SK-N-SH treated with all-trans-retinoic acid at 6 μM for 48 hours (cell line): ENCODE data around the gene TM6SF1.

Experiments used
- ATAC-seq: fragments of 200-7000 bp; cut with Tn5 transposase; 3 replicates; pipeline ENCODE4 v1.9.1; 2020; ENCODE audit warnings: mild to moderate bottlenecking, moderate library complexity
- ARNTL ChIP-seq: fragments of 450-650 bp; formaldehyde crosslinking; IDR thresholded peaks from 2 replicates; pipeline ENCODE4 v1.5.0; 2020; ENCODE audit warnings: low read depth, mild to moderate bottlenecking, moderate library complexity, borderline replicate concordance
- BACH2 ChIP-seq: fragments of 250-450 bp; sonication (Bioruptor Pico); IDR thresholded peaks from 2 replicates; pipeline ENCODE4 v1.9.0; 2021; ENCODE audit warnings: mild to moderate bottlenecking, borderline replicate concordance
- CSDC2 ChIP-seq: fragments of 250-450 bp; sonication (Bioruptor Pico); IDR thresholded peaks from 2 replicates; pipeline ENCODE4 v1.5.0; 2020; ENCODE audit warnings: mild to moderate bottlenecking, moderate library complexity
- ESRRG ChIP-seq: fragments of 250-450 bp; sonication (Bioruptor Pico); IDR thresholded peaks from 2 replicates; pipeline ENCODE4 v1.6.1; 2021; ENCODE audit warnings: mild to moderate bottlenecking
- GLIS3 ChIP-seq: fragments of 250-450 bp; sonication (Bioruptor Pico); IDR thresholded peaks from 2 replicates; pipeline ENCODE4 v1.5.0; 2020; ENCODE audit warnings: mild to moderate bottlenecking, moderate library complexity
- ISL1 ChIP-seq: fragments of 250-450 bp; sonication (Bioruptor Pico); IDR thresholded peaks from 2 replicates; pipeline ENCODE4 v2.1.2; 2022; ENCODE audit warnings: mild to moderate bottlenecking, moderate library complexity
- OSR1 ChIP-seq: fragments of 250-450 bp; sonication (Bioruptor Pico); IDR thresholded peaks from 2 replicates; pipeline ENCODE4 v1.8.0; 2022; ENCODE audit warnings: moderate library complexity, mild to moderate bottlenecking, inconsistent platforms
- PPARA ChIP-seq: fragments of 250-450 bp; sonication (Bioruptor Pico); IDR thresholded peaks from 2 replicates; pipeline ENCODE4 v1.5.0; 2020; ENCODE audit warnings: mild to moderate bottlenecking, borderline replicate concordance
- RARB ChIP-seq: fragments of 250-450 bp; sonication (Bioruptor Pico); IDR thresholded peaks from 2 replicates; pipeline ENCODE4 v1.8.0; 2021; ENCODE audit warnings: mild to moderate bottlenecking, moderate library complexity
- TCF4 ChIP-seq: fragments of 250-450 bp; sonication (Bioruptor Pico); IDR thresholded peaks from 2 replicates; pipeline ENCODE4 v1.8.0; 2021; ENCODE audit warnings: mild to moderate bottlenecking, moderate library complexity, borderline replicate concordance
- ZFP3 ChIP-seq: fragments of 250-450 bp; sonication (Bioruptor Pico); IDR thresholded peaks from 2 replicates; pipeline ENCODE4 v1.5.0; 2020; ENCODE audit warnings: mild to moderate bottlenecking, moderate library complexity
- ZFP30 ChIP-seq: fragments of 450-650 bp; formaldehyde crosslinking; IDR thresholded peaks from 2 replicates; pipeline ENCODE4 v1.5.0; 2022; ENCODE audit warnings: mild to moderate bottlenecking, moderate library complexity
- ZNF565 ChIP-seq: fragments of 450-650 bp; formaldehyde crosslinking; conservative IDR thresholded peaks from 2 replicates; pipeline ENCODE4 v1.5.0; 2020; ENCODE audit warnings: low read depth, mild to moderate bottlenecking, moderate library complexity
- ZNF70 ChIP-seq: fragments of 450-650 bp; formaldehyde crosslinking; IDR thresholded peaks from 2 replicates; pipeline ENCODE4 v1.5.0; 2020; ENCODE audit warnings: mild to moderate bottlenecking, moderate library complexity
- ZNF8 ChIP-seq: fragments of 450-650 bp; formaldehyde crosslinking; IDR thresholded peaks from 2 replicates; pipeline ENCODE4 v1.5.0; 2020; ENCODE audit warnings: mild to moderate bottlenecking, moderate library complexity
- TF ChIP-seq, protein P1 (sequence below): fragments of 250-450 bp; sonication (Bioruptor Pico); IDR thresholded peaks from 2 replicates; pipeline ENCODE4 v1.5.0; 2020; ENCODE audit warnings: mild to moderate bottlenecking, moderate library complexity
- TF ChIP-seq, protein P2 (sequence below): fragments of 250-450 bp; sonication (Bioruptor Pico); IDR thresholded peaks from 2 replicates; pipeline ENCODE4 v1.8.0; 2020; ENCODE audit warnings: mild to moderate bottlenecking, moderate library complexity, borderline replicate concordance
- TF ChIP-seq, protein P3 (sequence below): fragments of 250-450 bp; sonication (Bioruptor Pico); IDR thresholded peaks from 2 replicates; pipeline ENCODE4 v1.5.1; 2020; ENCODE audit warnings: low read depth, mild to moderate bottlenecking, moderate library complexity
- TF ChIP-seq, protein P4 (sequence below): fragments of 250-450 bp; sonication (Bioruptor Pico); IDR thresholded peaks from 2 replicates; pipeline ENCODE4 v1.5.1; 2021; ENCODE audit warnings: mild to moderate bottlenecking, moderate library complexity
- TF ChIP-seq, protein P5 (sequence below): fragments of 250-450 bp; sonication (Bioruptor Pico); IDR thresholded peaks from 2 replicates; pipeline ENCODE4 v1.8.0; 2021; ENCODE audit warnings: low read depth, mild to moderate bottlenecking, moderate library complexity, borderline replicate concordance

TM6SF1 gene

DNA sequence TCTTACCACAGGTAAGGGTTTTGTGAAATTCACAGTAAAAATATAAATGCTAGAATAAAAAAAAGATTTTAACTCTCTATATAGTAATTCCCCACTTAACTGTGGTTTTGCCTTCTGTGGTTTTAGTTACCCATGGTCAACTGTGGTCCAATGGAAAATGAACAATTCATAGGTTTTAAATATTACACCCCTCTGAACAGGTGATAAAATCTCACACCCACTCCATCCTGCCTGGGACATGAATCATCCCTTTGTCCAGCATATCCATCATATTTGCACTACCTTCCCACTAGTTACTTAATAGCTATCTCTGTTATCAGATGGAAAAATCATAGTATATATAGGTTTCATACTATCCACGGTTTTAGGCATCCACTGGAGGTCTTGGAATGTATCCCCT, 50.9 kb downstream of the TM6SF1 start (continued):
- TF ChIP-seq, protein P1, sequence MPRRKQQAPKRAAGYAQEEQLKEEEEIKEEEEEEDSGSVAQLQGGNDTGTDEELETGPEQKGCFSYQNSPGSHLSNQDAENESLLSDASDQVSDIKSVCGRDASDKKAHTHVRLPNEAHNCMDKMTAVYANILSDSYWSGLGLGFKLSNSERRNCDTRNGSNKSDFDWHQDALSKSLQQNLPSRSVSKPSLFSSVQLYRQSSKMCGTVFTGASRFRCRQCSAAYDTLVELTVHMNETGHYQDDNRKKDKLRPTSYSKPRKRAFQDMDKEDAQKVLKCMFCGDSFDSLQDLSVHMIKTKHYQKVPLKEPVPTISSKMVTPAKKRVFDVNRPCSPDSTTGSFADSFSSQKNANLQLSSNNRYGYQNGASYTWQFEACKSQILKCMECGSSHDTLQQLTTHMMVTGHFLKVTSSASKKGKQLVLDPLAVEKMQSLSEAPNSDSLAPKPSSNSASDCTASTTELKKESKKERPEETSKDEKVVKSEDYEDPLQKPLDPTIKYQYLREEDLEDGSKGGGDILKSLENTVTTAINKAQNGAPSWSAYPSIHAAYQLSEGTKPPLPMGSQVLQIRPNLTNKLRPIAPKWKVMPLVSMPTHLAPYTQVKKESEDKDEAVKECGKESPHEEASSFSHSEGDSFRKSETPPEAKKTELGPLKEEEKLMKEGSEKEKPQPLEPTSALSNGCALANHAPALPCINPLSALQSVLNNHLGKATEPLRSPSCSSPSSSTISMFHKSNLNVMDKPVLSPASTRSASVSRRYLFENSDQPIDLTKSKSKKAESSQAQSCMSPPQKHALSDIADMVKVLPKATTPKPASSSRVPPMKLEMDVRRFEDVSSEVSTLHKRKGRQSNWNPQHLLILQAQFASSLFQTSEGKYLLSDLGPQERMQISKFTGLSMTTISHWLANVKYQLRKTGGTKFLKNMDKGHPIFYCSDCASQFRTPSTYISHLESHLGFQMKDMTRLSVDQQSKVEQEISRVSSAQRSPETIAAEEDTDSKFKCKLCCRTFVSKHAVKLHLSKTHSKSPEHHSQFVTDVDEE (CRISPR knock-in tag): no peak
- no peak for TF ChIP-seq ZFP30 (CRISPR knock-in tag)
- TF ChIP-seq, all 23 proteins: peak for 0

DNA sequence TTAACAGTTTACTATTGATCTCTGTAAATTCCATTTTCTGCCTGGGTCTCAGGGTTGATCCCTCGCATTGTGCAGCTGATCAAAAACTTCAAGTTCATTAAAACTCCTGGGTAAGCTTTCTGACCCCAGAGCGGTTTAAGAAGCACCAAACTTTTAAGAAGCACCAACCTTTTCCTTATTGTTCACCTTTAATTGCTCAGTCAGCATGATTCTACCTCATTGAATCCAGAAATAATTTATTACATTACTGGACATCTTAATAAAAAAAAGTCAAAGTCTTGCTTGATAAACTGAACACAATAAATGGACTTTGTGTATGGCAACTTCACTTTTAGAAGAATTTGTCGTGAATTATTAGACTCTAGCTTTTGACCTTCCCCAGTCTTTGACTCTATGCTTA, 53.3 kb downstream of the TM6SF1 start:
- no peak for TF ChIP-seq BACH2 (CRISPR knock-in tag)
- TF ChIP-seq RARB: no peak
- TF ChIP-seq, protein P2, sequence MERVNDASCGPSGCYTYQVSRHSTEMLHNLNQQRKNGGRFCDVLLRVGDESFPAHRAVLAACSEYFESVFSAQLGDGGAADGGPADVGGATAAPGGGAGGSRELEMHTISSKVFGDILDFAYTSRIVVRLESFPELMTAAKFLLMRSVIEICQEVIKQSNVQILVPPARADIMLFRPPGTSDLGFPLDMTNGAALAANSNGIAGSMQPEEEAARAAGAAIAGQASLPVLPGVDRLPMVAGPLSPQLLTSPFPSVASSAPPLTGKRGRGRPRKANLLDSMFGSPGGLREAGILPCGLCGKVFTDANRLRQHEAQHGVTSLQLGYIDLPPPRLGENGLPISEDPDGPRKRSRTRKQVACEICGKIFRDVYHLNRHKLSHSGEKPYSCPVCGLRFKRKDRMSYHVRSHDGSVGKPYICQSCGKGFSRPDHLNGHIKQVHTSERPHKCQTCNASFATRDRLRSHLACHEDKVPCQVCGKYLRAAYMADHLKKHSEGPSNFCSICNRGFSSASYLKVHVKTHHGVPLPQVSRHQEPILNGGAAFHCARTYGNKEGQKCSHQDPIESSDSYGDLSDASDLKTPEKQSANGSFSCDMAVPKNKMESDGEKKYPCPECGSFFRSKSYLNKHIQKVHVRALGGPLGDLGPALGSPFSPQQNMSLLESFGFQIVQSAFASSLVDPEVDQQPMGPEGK: no peak
- no peak for TF ChIP-seq PPARA (CRISPR knock-in tag)
- TF ChIP-seq, protein P1 (CRISPR knock-in tag): no peak
- no peak for TF ChIP-seq ISL1 (CRISPR knock-in tag)
- TF ChIP-seq TCF4 (CRISPR knock-in tag): no peak
- no peak for TF ChIP-seq ARNTL (CRISPR knock-in tag)
- TF ChIP-seq ZNF8 (CRISPR knock-in tag): no peak
- TF ChIP-seq, protein P3, sequence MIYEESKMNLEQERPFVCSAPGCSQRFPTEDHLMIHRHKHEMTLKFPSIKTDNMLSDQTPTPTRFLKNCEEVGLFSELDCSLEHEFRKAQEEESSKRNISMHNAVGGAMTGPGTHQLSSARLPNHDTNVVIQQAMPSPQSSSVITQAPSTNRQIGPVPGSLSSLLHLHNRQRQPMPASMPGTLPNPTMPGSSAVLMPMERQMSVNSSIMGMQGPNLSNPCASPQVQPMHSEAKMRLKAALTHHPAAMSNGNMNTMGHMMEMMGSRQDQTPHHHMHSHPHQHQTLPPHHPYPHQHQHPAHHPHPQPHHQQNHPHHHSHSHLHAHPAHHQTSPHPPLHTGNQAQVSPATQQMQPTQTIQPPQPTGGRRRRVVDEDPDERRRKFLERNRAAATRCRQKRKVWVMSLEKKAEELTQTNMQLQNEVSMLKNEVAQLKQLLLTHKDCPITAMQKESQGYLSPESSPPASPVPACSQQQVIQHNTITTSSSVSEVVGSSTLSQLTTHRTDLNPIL (CRISPR knock-in tag): no peak
- TF ChIP-seq ZFP30 (CRISPR knock-in tag): no peak
- no peak for TF ChIP-seq GLIS3 (CRISPR knock-in tag)
- TF ChIP-seq ZNF70 (CRISPR knock-in tag): no peak
- no peak for TF ChIP-seq ESRRG (CRISPR knock-in tag)
- no peak for TF ChIP-seq ZFP3
- TF ChIP-seq, protein P4, sequence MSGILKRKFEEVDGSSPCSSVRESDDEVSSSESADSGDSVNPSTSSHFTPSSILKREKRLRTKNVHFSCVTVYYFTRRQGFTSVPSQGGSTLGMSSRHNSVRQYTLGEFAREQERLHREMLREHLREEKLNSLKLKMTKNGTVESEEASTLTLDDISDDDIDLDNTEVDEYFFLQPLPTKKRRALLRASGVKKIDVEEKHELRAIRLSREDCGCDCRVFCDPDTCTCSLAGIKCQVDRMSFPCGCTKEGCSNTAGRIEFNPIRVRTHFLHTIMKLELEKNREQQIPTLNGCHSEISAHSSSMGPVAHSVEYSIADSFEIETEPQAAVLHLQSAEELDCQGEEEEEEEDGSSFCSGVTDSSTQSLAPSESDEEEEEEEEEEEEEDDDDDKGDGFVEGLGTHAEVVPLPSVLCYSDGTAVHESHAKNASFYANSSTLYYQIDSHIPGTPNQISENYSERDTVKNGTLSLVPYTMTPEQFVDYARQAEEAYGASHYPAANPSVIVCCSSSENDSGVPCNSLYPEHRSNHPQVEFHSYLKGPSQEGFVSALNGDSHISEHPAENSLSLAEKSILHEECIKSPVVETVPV: no peak
- TF ChIP-seq, protein P5, sequence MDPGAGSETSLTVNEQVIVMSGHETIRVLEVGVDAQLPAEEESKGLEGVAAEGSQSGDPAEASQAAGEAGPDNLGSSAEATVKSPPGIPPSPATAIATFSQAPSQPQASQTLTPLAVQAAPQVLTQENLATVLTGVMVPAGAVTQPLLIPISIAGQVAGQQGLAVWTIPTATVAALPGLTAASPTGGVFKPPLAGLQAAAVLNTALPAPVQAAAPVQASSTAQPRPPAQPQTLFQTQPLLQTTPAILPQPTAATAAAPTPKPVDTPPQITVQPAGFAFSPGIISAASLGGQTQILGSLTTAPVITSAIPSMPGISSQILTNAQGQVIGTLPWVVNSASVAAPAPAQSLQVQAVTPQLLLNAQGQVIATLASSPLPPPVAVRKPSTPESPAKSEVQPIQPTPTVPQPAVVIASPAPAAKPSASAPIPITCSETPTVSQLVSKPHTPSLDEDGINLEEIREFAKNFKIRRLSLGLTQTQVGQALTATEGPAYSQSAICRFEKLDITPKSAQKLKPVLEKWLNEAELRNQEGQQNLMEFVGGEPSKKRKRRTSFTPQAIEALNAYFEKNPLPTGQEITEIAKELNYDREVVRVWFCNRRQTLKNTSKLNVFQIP: no peak
- no peak for TF ChIP-seq OSR1 (CRISPR knock-in tag)
- TF ChIP-seq, all 23 proteins: peak for 0
- ATAC-seq: no peak

DNA sequence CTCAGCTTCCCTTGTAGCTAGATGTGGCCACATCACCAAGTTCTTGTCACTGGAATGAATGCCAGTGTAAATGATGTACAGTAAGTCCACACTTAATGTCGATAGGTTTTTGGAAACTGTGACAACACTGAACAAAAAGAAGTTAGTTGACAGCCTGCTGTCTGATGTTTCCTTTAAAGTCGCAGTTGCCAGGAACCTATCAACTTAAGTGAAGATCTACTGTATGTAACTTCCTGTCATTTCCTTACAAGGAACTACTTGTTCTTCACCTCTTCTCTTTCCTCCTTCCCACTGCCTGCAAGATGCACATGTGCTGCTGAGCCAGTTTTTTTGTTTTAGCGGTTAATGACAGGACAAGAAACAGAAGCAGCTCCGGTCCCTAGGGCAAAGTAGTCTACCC, 55.6 kb downstream of the TM6SF1 start:
- ATAC-seq: no peak
- TF ChIP-seq PPARA (CRISPR knock-in tag): no peak
- no peak for TF ChIP-seq CSDC2 (CRISPR knock-in tag)
- no peak for TF ChIP-seq ZFP3
- TF ChIP-seq, protein P1 (CRISPR knock-in tag): no peak
- no peak for TF ChIP-seq ZFP30 (CRISPR knock-in tag)
- no peak for TF ChIP-seq RARB
- no peak for TF ChIP-seq ARNTL (CRISPR knock-in tag)
- no peak for TF ChIP-seq ZNF565 (CRISPR knock-in tag)
- no peak for TF ChIP-seq ISL1 (CRISPR knock-in tag)
- TF ChIP-seq, protein P5: no peak
- no peak for TF ChIP-seq ZNF8 (CRISPR knock-in tag)
- no peak for TF ChIP-seq ZNF70 (CRISPR knock-in tag)
- no peak for TF ChIP-seq ESRRG (CRISPR knock-in tag)
